Measurements from ENCODE around the gene SLC1A2.

GRCh38 chr11:35424157-35424940 is 5.0 kb upstream of the SLC1A2 start:
- TF ChIP-seq CTCF (conservative IDR thresholded peaks at IDR 0.05; ENCODE audit: low read depth in 2 of 2): no peak
- TF ChIP-seq EZH2 (IDR thresholded peaks at IDR 0.05; ENCODE audit: low read depth, unreplicated experiment): no peak
- no peak for TF ChIP-seq STAT1 (IDR thresholded peaks at IDR 0.05; ENCODE audit: unreplicated experiment)
- no peak for TF ChIP-seq REST (IDR thresholded peaks at IDR 0.05; ENCODE audit: unreplicated experiment)
- no peak for TF ChIP-seq EZH2phosphoT487 (IDR thresholded peaks at IDR 0.05; ENCODE audit: unreplicated experiment)
- TF ChIP-seq CREB1 (CRISPR knock-in tag; IDR thresholded peaks at IDR 0.05; ENCODE audit: low read depth): no peak
- TF ChIP-seq ZNF331 (CRISPR knock-in tag; IDR thresholded peaks at IDR 0.05; ENCODE audit: low read depth): no peak
- no peak for TF ChIP-seq POLR2AphosphoS5 (IDR thresholded peaks at IDR 0.05; ENCODE audit: low read depth)
- no peak for TF ChIP-seq JUNB (IDR thresholded peaks at IDR 0.05; ENCODE audit: unreplicated experiment)
- no peak for TF ChIP-seq ETS1 (IDR thresholded peaks at IDR 0.05)
- no peak for TF ChIP-seq NANOG (IDR thresholded peaks at IDR 0.05; ENCODE audit: borderline replicate concordance)
- no peak for TF ChIP-seq ZNF114 (CRISPR knock-in tag; IDR thresholded peaks at IDR 0.05)

Measured in GM23338 (cell line).